GM19025 (cell line): Measurements from ENCODE around the gene CXCL12.

ENCODE experiments used
- ATAC-seq: cut with Tn5 transposase; IDR thresholded peaks from one replicate; pipeline ENCODE4 v1.9.1; 2021; ENCODE audit warnings: mild to moderate bottlenecking, low read depth, moderate library complexity; ENCODE audit not compliant: unreplicated experiment

Gene CXCL12

DNA sequence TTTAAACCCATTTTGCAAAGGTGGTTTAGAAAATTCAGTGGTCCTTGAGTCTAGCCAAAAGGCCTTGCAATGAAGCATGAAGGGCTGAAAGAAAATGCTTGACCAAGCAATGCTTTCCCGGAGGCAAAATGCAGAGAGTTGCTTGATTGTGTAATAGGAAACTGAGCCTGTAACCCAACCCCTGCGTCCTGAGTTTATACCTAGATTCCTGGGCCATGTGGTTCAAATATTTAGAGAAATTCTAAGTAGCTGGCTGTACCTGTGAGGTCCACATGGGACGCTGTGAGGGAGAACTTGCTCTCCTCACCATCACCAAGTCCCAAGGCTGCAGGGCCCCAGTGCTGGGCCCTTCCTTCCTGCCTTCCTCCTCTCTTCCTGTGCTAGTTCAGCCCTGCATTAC lies 45.7 kb downstream of the CXCL12 start:
- ATAC-seq, result no peak

DNA sequence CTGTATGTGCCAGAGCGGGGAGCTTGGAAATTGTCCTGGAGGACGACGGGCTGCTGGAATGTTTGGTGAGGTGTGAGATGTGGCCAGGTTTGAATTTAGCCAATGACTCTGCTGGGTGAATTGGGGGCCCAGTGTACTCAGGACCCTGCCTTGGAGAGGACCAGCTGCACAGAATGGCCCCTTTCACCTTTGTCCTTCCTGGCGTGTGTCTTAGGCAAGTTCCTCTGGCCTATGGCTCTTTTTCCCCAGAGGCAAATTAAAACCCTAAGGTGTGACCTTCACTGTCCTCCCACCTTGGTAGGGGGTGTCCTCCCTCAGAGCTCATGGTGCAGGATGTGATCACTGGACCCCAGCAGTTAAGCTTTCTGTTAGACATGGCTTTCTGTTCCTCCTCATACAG lies 47.8 kb downstream of the CXCL12 start:
- ATAC-seq, result no peak

DNA sequence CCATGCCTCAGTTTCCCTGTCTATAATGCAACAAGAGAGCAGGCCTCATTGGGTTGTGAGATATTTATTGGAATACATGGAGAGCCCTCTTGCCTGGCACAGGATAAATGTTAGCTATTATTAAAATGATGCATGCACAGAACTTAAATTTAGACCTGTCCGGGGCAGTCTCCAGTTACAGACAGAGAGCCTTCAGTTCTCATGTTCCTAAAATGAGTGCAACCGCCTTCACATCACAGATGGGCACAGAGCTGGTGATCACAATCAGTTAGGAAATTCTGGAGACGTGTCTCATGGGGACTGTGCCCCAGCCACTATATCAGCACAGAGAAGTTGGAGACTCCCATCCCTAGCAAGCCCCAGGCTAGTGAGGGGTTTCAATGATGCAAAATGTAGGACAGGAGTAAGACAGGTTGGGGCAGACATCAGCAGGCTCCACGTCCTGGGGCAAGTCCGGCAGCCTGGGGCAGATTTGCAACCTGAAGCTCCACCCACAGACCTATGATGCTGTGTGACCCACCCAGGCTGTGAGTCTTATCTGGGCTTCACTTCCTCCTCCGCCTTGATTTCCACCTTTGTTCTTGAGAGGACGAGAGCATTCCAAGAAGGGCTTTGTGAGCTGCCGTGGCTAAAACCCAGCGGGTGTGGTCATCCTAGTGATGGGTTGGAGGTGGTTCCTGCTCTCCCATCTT lies 49.4 kb downstream of the CXCL12 start:
- no peak for ATAC-seq

DNA sequence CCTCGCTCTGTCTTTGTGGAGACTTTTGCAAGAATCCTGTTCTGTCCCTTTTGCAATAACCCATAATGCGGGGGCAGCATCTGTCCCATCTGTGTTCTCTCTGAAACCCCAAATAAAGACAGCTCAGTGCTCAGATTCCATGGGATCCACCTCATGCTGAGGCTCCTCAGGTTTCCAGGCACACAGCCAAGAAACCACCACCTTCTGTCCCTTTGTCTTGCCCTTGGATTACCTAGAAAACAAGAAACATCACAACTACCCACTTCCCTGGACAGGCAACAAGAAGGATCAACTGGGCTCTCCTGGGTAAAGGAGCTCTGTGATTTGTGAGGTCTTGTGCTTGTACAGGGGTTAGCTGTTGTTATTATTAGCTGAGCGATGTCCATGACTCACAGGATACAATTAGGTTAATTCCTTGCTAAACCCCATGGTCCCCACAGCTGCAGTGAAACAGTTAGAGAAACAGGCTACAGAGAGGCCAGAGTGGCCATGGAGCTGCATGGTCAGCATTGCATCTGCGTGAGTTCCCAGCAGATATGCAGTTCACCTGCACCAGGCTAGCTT lies 50.2 kb downstream of the CXCL12 start:
- ATAC-seq, result no peak

DNA sequence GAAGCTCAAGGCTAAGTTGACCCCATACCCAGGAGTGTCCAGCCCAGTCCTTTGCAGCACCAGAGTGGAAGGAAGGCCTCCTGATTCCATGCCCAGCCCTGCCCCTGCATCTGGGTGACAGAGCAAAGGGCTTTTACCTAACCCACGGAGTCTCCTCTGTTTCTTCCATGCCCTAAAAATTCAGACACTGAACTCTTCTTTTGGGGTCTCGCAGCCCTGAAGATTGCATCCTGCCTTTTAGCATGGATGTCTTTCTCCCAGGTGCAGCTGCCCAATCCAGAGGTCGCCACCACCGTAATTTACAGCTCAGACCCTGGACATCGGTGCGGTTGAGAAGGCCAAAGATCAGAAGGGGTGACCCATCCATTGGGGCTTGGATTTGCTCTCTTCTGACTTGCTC lies 50.8 kb downstream of the CXCL12 start:
- ATAC-seq, result no peak

DNA sequence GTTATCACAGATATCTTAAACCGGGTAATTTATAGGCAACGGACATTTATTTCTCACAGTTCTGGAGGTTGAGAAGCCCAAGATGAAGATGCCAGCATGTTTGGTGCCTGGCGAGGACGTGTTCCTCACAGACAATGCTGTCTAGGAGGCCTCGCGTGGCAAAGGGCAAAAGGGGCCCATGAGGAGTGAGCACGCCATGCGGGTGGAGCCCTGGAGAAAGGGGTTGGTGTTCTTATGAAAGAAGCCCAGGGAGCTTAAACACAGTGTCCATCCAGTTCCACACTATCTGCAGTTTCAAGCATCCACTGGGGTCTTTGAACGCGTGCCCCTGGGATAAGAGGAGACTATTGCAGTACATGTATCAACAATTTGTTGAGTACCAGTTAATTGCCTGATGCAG lies 51.4 kb downstream of the CXCL12 start:
- no peak for ATAC-seq

DNA sequence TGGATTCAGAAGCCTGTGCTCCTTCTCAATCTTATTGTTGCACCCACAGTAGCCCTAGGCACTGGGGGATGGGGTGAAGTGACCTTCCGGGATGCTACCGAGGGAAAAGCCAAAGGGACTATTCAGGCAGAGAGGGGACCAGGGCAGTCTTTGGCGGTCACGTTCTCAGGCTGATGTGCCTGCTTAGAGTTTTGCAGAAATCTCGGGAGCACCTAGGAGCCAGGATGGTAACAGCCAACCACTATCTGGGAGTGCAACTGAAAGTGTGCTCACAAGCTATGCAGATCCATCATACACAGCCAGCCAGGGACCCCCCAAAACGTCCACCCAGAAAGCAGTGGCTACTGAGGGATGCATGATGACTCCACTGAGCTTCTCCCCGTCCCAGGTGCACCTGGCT lies 52.4 kb downstream of the CXCL12 start:
- ATAC-seq, result no peak

DNA sequence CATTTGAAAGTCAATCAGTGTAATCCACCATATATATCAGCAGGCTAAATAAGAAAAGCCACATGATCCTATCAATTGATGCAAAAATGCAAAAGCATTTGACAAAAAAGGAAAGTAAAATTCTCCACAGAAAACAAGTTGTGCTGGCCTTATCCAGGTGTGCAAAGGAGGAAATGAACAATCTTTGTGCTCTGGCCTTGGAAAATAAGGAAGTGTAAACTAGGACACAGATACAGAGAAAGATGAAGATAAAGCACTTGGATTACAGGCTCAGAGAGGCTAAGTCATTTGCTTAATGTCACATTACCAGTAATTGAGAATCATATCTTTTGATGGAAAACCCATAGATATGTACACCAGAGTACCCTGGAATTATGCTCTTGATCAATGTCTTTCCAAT lies 54.5 kb downstream of the CXCL12 start:
- no peak for ATAC-seq

DNA sequence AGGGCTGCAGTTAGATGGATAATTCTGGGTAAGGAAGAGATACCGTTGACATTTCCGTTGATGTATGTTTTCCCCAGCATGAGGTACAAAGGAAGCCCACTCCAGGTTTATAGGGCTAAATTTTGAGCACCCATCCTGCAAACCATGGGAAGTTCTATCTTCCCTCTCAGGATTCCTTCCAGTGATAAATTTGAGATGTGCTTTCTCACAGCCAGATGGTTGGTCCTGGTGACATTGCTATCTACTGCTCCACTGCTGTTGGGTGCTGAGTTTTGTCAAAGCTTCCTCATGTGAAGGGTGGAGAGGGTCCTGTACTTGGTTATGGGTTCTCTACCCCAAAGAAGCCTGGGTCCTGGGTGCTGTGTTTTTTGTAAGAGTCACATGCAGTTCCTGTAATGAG lies 57.4 kb downstream of the CXCL12 start:
- ATAC-seq, result no peak
